ENCODE measurements around the gene ZNF771. TPM values are rescaled to one million over a fixed set of nuclear protein-coding genes. Genes with fewer than 3 reads are reported as not detected.
"Not testable (repeated sequence)": the region's sequence is repeated elsewhere in the genome, so short reads cannot be mapped to it uniquely, and the experiment has no call there.

The ZNF771 gene
- total RNA-seq, 1 donor from 2014 or later = 21.9 TPM

DNA sequence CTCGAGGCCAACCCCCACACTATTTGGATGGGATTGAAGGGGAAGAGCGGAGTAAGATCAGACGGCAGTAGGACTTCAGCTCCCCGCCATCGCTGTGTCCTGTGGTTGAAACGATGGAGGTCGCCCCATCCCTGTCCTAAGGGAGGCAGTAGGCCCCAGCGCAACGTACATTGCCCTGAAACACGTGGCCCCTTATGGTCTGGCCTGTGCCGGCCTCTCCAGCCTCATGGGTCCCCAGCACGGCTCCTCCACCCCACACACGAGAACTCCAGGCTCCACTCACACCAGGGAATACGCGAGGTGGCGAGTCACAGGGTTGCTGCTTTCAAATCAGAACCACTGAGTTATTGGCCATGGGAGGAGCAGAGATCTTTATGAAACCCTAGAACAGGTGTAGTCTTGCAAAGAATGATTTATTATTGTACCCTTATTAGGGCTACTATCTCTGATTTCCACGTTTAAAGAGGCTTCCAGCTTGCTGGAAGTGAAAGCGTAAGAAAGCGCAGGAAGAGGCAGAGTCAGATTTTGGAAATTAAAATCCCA, 23.1 kb downstream of the ZNF771 start:
- no peak for DNase-seq (ENCODE audit: low spot score)

DNA sequence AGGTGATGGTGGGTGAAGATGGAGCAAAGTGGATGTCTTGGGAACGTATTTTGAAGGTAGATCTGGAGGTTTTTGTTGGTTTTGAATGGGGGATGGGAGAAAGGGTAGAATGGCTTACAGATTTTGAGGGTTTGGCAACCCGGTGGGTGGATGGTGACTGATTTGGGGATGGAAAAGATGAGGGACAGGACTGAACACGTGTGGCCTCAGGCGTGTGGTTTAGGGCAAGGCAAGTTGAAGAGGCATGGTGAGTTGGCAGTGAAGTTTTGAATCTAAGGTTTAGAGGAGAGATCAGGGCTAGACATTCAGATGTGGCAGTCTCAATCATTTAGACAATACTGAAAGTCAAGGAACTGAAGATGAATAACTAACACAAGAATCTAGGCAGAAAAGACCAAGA, 27.4 kb downstream of the ZNF771 start:
- no peak for DNase-seq (ENCODE audit: low spot score)

DNA sequence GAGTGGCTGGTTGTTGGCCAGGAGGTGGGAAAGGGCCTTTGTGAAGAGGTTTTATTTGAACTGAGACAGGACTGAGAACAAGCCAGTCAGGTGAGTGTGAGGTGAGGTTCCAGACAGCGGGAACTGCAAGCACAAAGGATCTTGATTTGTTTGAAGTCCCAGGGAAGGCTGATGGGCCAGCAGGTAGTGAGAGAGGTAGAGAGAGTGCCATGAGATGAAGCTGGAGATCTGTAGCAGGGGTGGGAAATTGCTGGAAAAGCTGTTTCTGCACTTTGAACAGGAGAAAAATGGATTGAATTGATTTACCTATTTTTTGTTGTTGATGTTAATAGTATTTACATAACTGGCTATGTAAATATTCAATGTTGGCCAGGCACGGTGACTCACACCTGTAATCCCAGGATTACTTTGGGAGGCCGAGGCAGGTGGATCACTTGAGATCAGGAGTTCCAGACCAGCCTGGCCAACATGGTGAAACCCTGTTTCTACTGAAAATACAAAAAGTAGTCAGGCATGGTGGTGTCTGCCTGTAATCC, 30.2 kb downstream of the ZNF771 start:
- peak; percentile 38 for DNase-seq (ENCODE audit: low spot score)

DNA sequence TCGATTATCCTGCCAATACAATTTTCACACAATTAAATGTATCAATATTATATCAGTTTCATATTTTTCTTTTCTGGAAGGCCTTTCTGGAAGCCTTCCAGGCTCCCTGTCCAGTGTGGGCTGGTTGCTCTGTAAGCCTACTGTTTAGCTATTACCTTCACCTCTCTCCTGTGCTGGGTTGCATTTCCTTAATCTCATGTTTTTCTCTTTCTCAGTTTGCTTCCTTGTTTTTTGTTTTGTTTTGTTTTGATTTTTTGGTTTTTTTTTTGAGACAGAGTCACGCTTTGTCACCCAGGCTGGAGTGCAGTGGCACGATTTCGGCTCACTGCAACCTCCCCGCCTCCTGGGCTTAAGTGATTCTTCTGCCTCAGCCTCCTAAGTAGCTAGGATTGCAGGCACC, 31.4 kb downstream of the ZNF771 start:
- DNase-seq (ENCODE audit: low spot score) = no peak

DNA sequence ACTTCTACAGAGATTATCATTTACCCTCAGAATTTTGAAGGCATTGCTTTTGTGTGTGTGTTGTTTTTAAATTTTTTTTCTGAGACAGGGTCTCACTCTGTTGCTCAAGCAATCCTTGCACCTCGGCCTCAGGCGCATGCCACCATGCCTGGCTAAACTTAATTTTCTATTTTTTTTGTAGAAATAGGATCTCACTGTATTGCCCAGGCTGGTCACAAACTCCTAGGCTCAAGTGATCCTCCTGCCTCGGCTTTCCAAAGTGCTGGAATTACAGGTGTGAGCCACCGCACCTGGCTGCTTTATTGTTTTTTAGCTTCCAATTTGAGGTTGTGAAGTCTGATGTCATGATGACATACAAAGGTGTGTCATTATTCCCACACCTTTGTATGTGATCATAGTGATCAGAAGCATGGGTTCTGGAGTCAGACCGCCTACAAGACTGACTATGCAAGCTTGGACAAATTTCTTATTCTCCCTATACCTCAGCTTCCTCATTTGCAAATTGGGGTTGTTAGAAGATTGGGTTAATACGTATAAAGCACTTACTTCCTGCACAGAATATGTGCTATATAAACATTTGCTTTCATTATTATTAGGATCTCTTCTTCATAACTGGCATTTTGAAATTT, 32.4 kb downstream of the ZNF771 start:
- no peak for DNase-seq (ENCODE audit: low spot score)

DNA sequence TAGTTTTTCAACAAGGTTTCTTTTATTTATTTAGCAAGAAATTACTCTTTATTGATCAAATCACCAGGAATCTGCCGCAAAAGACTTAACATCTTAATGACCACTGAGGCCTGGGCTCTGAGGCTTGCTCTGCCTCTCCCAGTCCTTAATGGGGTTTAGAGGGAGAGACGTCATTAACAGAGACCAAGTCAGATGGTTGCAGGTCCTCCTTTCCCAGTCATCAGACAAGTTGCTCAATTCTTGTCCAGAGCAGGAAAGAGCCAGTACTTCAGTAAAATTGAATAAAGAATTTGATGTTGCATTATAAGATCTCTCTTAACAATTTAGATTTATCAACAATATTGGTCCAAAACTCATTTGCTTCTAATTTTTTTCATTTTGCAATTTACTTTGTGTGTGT, 36.2 kb downstream of the ZNF771 start:
- DNase-seq (ENCODE audit: low spot score) = no peak

DNA sequence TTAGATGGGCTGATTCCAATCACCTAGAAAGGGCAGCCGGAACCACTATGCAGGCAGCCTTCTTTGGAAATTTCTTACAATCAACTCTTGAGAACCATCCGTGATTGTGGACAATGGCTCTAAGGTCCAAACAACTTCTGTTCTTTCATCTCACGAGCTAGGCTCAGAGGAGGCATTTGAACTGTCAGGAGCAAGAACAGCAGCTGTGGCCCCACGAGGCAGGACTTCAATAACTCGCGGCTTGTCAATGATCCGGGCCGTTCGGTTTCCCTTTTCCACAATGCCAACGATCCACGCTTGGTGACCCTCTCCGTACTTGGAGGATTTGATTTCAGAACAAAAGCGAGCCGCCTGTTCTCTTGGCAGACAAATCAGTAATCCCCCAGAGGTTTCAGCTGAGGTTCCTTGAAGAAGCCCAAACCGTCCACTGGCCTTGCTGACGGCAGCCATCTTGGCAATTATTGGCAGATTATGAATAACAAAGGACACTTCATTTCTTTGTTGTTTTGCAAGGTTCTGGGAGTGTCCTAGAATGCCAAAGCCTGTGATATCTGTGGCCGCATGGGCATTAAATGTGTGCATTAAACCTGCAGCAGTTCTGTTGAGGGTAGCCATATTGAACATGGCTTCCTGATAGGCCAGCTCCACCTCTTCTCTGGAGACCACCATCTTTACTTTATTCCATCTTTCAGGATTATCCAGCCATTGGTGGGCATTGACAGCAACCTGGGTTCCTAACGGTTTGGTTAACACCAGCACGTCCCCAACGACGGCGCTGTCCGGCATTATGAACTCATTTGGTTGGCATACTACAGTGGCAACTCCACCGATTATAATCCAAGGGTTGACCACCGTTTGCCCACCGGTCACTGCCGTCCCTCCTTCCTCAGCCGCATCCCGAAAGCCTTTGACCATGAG, 37.1 kb downstream of the ZNF771 start:
- no peak for DNase-seq (ENCODE audit: low spot score)

DNA sequence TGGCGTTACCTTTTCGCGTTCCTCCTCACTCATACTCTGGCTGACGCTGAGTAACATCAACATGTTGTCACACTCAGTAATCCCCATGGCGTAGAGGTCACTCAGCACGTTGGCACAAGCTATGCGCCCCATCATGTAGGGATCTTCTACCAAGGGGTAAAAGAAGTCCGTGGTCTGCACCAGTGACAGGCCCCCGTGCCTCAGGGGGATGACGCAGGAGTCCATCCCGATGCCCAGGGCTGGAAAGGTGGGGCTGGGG, 37.7 kb downstream of the ZNF771 start:
- DNase-seq (ENCODE audit: low spot score) = no peak

DNA sequence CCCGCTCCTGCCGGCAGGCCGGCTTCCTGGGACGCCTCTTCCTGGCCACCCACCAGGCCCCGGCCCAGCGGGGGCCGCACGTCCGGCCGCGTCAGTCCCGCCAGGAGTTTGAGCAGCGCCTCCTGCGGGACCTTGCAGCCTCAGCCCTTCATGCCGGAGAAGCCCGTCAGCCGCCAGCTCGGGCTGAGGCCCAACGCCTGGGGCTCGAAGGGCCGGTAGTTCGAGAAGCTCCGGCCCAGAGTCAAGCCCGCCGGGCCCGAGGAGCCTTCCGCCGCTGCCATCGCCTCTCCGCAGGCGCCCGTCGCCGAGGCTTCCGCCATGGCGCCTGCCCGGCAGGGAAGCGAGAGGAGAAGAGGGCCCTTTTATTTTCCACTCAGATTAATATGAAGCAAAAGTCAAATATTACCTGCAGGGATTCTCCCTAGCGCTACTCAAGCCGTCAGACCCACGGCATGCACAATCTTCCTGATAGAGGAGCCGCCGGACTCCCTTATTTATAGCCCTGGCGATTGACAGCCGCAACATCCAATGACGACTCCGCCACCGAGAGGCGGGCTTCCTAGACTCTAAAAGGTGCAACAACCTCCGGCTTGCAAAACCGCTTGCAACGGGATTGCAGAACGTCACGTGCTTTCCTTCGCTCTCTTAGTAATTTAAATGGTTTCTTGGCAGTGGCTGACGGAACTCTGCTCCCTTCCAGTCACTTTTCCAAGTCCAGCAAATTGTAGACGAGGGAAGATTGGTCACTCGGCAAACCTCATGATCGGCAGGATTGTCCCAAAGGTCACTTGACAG, 38.2 kb downstream of the ZNF771 start, which contains the start of gene SEPHS2:
SEPHS2 (minus strand) TSS at position 467 of the 795 bp plus-strand sequence; CDS start at position 320, 147 bp downstream.
- DNase-seq (ENCODE audit: low spot score) = peak; percentile 99

DNA sequence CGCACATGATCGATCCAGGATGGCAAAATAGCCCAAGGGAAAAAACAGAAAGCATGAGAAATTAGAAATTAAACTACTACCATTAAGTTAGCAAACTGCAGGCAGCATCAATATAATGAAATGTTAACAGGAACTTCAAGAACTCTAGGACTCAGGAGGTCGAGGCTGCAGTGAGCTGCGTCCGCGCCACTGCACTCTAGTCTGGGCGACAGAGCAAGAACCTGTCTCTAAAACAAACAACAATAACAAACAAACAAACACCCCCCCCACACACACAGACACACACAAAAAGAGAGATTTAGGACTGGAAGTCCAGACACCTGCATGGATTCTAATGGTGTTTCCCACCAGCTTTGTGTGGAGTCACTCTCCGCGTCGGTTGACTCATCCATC, 38.8 kb downstream of the ZNF771 start:
- DNase-seq (ENCODE audit: low spot score) = no peak

DNA sequence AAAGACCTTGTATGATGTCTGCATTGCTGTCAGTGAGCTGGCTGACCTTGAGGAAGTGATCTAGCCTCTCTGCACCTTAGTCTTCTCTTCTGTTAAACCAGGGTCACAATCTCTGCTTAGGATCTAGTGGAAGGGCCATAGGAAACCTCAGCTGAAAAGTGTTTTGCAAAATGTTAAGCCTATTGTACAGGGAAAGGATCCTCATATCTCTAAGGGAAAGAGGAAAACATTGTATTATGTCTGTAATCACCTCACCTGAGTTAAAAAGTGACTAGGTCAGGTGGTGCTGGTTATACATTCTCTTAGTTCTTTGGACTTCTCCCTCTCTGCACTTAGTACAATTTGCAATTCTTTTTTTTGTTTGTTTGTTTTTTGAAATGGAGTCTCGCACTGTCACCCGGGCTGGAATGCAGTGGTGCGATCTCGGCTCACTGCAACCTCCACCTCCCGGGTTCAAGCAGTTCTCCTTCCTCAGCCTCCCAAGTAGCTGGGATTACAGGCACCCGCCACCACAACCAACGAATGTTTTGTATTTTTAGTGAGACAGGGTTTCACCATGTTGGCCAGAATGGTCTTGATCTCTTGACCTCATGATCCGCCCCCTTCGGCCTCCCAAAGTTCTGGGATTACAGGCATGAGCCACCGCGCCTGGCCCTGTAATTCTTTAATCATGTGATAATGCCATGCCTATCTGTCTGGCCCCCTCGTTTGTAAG, 40.3 kb downstream of the ZNF771 start:
- DNase-seq (ENCODE audit: low spot score) = peak; percentile 36

DNA sequence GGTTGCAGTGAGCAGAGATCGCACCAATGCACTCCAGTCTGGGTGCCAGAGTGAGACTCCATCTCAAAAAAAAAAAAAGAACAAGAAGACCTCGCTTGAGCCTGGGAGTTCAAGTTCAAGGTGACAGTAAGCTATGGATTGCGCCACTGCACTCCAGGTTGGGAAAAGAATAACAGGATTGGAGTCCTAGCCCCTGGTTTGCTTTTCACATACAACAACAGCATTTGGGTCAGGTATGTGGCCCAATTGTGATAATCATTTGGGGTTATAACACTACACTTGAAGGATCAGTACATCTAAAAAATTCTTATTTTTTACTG, 41.7 kb downstream of the ZNF771 start:
- no peak for DNase-seq (ENCODE audit: low spot score)

DNA sequence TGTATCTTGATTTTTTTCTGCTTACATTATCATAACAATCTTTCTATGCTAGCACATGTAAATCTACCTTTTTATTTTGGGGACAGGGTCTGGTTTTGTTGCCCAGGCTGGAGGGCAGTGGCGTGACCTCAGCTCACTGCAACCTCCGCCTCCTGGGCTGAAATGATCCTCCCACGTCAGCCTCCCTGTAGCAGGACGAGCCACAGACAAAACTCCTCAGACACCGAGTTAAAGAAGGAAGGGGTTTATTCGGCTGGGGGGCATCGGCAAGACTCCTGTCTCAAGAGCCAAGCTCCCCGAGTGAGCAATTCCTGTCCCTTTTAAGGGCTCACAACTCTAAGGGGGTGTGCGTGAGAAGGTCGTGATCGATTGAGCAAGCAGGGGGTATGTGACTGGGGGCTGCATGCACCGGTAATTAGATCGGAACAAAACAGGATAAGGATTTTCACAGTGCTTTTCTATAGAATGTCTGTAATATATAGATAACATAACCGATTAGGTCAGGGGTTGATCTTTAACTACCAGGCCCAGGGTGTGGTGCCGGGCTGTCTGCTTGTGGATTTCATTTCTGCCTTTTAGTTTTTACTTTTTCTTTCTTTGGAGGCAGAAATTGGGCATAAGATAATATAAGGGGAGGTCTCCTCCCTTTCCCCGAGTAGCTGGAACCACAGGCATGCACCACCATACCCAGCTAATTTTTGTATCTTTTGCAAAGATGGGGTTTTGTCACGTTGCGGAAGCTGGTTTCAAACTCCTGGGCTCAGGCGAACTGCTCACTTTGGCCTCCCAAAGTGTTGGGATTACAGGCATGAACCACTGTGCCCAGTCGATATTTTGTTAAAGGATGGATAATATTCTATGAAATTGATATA, 45.5 kb downstream of the ZNF771 start:
- not testable (repeated sequence) for DNase-seq (ENCODE audit: low spot score)

DNA sequence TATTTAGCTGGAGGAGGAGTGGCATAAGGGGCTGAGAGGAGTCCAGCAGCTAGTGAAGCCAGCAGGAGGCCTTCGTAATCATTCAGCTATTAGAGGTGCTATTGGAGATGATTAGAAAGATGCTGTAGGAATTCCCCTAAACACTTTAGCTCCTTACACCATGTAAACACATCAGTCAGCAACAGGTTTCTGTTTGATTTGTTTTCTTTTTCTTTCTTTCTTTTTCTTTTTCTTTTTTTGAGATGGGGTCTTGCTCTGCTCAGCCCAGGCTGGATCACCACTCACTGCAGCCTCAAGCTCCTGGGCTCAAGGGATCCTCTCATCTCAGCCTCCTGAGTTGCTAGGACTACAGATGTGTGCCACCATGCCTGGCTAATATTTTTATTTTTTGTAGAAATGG, 48.9 kb downstream of the ZNF771 start:
- no peak for DNase-seq (ENCODE audit: low spot score)

DNA sequence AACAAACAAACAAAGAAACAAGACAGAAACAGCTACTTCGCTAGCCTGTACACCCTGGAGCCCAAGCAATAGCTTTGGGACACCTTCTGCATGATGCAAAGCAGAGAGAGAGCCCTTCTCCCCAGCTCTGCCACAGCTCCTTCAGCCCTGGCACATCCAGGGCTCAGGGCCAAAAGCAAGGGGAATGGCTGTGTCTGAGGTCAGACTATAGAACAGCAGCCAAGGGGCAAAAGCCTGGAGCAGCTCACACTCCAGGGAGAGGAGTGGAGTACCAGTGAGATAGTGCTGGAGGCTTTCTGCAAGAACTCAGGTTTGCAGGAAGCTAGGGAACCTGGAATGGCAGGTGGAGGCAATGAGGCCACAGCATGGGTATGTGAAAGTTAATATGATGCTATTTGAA, 49.9 kb downstream of the ZNF771 start:
- DNase-seq (ENCODE audit: low spot score) = no peak

DNA sequence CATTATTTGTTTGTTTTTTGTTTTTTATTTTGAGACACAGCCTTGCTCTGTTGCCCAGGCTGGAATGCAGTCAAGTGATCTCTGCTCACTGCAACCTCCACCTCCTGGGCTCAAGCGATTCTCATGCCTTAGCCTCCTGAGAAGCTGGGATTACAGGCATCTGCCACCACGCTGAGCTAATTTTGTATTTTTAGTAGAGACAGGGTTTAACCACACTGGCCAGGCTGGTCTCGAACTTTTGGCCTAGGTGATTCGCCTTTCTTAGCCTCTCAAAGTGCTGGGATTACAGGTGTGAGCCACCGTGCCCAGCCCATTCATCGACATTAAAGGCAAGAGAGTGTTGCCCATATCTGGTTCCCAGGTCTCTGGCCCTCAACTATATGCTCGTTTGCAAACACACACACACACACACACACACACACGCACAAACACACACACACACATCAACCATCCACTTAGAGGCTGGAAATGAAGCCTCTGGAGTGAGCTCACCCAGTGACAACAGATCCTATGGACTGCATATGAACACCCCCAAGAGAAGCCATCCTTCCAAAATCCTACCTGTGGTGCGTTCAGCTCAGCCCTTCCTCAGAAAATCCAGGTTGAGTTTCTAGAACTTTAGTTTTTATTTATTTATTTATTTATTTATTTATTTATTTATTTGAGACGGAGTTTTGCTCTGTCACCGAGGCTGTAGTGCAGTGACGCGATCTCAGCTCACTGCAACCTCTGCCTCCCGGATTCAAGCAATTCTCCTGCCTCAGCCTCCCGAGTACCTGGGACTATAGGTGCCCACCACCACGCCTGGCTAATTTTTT, 50.5 kb downstream of the ZNF771 start:
- no peak for DNase-seq (ENCODE audit: low spot score)

DNA sequence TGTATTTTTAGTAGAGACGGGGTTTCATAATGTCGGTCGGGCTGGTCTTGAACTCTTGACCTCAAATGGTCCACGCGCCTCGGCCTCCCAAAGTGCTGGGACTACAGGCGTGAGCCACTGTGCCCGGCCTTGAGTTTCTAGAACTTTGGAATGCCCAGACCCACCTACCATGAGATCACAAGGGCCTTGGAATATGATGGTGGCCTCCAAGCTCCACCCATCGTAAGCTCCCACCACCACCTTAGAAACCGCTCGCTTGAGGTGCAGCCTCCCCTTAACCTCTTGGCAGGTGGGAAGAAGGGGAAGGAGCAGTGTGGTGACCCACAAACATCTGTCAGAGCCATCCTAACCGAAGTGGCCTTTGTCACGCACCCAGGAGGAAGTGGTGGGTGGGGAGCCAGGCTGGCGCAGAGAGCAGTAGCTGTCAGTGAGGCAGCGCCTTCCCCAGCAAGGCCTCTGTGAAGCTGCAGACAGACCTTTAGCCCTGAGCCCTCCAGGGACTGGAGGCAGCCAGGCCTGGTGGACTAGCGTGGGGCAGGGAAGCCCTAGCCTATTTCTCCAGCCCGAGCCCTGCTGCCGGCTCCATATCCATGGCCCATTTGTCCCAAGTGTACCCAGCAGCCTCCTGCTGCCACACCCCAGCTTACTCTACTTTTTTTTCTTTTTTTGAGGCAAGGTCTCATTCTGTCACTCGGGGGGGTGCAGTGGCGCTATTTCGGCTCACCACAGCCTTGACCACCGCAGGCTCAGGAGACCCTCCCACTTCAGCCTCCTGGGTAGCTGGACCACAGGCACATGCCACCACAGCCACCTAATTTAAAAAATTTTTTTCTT, 51.4 kb downstream of the ZNF771 start:
- DNase-seq (ENCODE audit: low spot score) = peak; percentile 43

DNA sequence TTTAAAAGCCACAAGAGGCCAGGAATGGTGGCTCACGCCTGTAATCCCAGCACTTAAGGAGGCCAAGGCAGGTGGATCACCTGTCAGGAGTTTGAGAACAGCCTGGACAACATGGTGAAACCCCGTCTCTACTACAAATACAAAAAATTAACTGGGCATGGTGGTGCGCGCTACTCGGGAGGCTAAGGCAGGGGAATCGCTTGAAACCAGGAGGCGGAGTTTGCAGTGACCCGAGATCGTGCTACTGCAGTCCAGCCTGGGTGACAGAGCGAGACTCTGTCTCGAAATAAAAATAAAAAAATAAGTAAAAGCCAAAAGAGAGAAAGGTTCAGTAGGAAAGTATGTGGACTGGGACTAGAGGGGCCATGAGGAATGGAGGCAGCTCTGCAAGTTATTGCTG, 52.0 kb downstream of the ZNF771 start:
- DNase-seq (ENCODE audit: low spot score) = no peak

DNA sequence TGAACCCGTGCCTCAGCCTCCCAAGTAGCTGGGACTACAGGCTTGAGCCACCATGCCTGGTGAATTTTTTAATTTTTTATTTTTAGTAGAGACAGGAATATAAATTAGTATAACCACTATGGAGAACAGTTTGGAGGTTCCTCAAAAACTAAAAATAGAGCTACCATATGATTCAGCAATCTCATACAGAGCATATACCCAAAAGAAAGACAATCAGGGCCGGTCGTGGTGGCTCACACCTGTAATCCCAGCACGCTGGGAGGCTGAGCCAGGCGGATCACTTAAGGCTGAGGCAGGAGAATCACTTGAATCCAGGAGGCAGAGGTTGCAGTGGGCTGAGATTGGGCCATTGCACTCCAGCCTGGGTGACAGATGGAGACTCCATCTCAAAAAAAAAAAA, 54.0 kb downstream of the ZNF771 start:
- DNase-seq (ENCODE audit: low spot score) = not testable (repeated sequence)

All from mucosa of gallbladder (tissue), 1 donor.